ENCODE results near the gene CD7. TPM values are rescaled to one million over a fixed set of nuclear protein-coding genes. Genes with fewer than 3 reads are reported as not detected.
A peak's percentile ranks its signal among the peaks of the same experiment; 100 is the strongest.

The CD7 gene
- total RNA-seq, 2 donors from 2014 or later, result 2.8 TPM; not detected in 1

- no peaks in the 10 kb centered on the region for H3K9me3 ChIP-seq
- H3K27me3 ChIP-seq (replicated peaks; ENCODE audit: insufficient read depth), result no peaks in the 10 kb centered on the region
- H3K27ac ChIP-seq, result peak overlapping the region; percentile 52 to 88
- no peak overlapping the region for H3K4me3 ChIP-seq
- no peaks in the 10 kb centered on the region for H3K36me3 ChIP-seq
- peaks cover 6% of the 10 kb centered on the region for H3K4me1 ChIP-seq (replicated peaks)
- WGBS, result 27% methylated on average over 13 of the region's 13 CpGs
- DNase-seq (ENCODE audit: low spot score), result no peak
- intact Hi-C loops (cut with DNase I), result no loop called here
- TF ChIP-seq POLR2AphosphoS5 (IDR thresholded peaks at IDR 0.05) (no peak), POLR2A (IDR thresholded peaks at IDR 0.05) (no peak), CTCF (IDR thresholded peaks at IDR 0.05) (no peak)
These were observed 34.1 kb downstream of the CD7 start for GRCh38 chr17:82283208-82283749.

GRCh38 chr17:82282239-82283207, 34.9 kb downstream of the CD7 start:
- Histone ChIP-seq H3K4me1 (replicated peaks) (peaks cover 3% of the 10 kb centered on the region), H3K4me3 (no peak overlapping the region), H3K9me3 (no peaks in the 10 kb centered on the region), H3K27ac (peak overlapping the region; percentile 52 to 88), H3K36me3 (no peaks in the 10 kb centered on the region), H3K27me3 (replicated peaks; ENCODE audit: insufficient read depth) (no peaks in the 10 kb centered on the region)
- DNase-seq (ENCODE audit: low spot score), result no peak
- WGBS, result 76% methylated on average over 19 of the region's 25 CpGs
- no peak for TF ChIP-seq CTCF (IDR thresholded peaks at IDR 0.05)
- no peak for TF ChIP-seq POLR2AphosphoS5 (IDR thresholded peaks at IDR 0.05)
- intact Hi-C loops (cut with DNase I), result no loop called here

- Histone ChIP-seq H3K4me3 (no peak overlapping the region), H3K9me3 (no peaks in the 10 kb centered on the region), H3K27ac (peak overlapping the region; percentile 48 to 88), H3K36me3 (no peaks in the 10 kb centered on the region), H3K27me3 (replicated peaks; ENCODE audit: insufficient read depth) (no peaks in the 10 kb centered on the region), H3K4me1 (replicated peaks) (peaks cover 3% of the 10 kb centered on the region)
- DNase-seq (ENCODE audit: low spot score), result peak; percentile 66
- 65% methylated on average over 22 of the region's 22 CpGs for WGBS
- TF ChIP-seq CTCF (IDR thresholded peaks at IDR 0.05) (no peak), POLR2AphosphoS5 (IDR thresholded peaks at IDR 0.05) (peak; percentile 61), POLR2A (IDR thresholded peaks at IDR 0.05) (peak; percentile 54)
- intact Hi-C loops (cut with DNase I), result no loop called here
These were observed 35.7 kb downstream of the CD7 start for GRCh38 chr17:82281502-82282238.

GRCh38 chr17:82281076-82281475, 36.3 kb downstream of the CD7 start:
- Histone ChIP-seq H3K4me3 (no peak overlapping the region), H3K4me1 (replicated peaks) (peaks cover 3% of the 10 kb centered on the region), H3K27me3 (replicated peaks; ENCODE audit: insufficient read depth) (no peaks in the 10 kb centered on the region), H3K9me3 (no peaks in the 10 kb centered on the region), H3K27ac (no peak overlapping the region), H3K36me3 (no peaks in the 10 kb centered on the region)
- 77% methylated on average over 7 of the region's 7 CpGs for WGBS
- no peak for DNase-seq (ENCODE audit: low spot score)
- no peak for TF ChIP-seq POLR2AphosphoS5 (IDR thresholded peaks at IDR 0.05)
- TF ChIP-seq CTCF (IDR thresholded peaks at IDR 0.05), result no peak
- TF ChIP-seq POLR2A (IDR thresholded peaks at IDR 0.05), result no peak
- intact Hi-C loops (cut with DNase I), result no loop called here
